Gastroesophageal sphincter (tissue), 4 donors: ENCODE results near the gene KAZN. TPM values are rescaled to one million over a fixed set of nuclear protein-coding genes. Genes with fewer than 3 reads are reported as not detected.

Source experiments
- ATAC-seq: fragments of 150-250 bp; one replicate; pipeline ENCODE4 v1.9.1; 2016; ENCODE audit warnings: mild to moderate bottlenecking, moderate library complexity
- H3K27ac ChIP-seq, 4 donors: fragments of 200-600 bp; sonication (generic) in 3 of 4; 1 replicate in 3 of 4; 2 replicates in 1 of 4; pipeline ENCODE4 v1.5.1; 2016 to 2019
- H3K27me3 ChIP-seq: fragments of 200-600 bp; sonication (generic); one replicate; pipeline ENCODE4 v1.5.1; 2019
- H3K36me3 ChIP-seq, 2 donors: fragments of 200-600 bp; sonication (generic); one replicate each; pipeline ENCODE4 v1.5.1; 2019; ENCODE audit warnings: control low read depth in 1 of 2
- H3K4me1 ChIP-seq, 3 donors: fragments of 200-600 bp; sonication (generic); 1 replicate in 2 of 3; 2 replicates in 1 of 3; pipeline ENCODE4 v1.5.1; 2016 to 2019; ENCODE audit warnings: control low read depth in 2 of 3
- H3K4me3 ChIP-seq, 2 donors: fragments of 200-600 bp; sonication (generic); one replicate each; pipeline ENCODE4 v1.5.1; 2019; ENCODE audit warnings: mild to moderate bottlenecking in 1 of 2, moderate library complexity in 1 of 2
- H3K9me3 ChIP-seq, 3 donors: fragments of 200-600 bp; sonication (generic); one replicate each; pipeline ENCODE4 v1.5.1; 2017 to 2019; ENCODE audit warnings: control low read depth in 2 of 3
- EP300 ChIP-seq: sonication (generic); formaldehyde crosslinking; IDR thresholded peaks from one replicate; pipeline ENCODE4 v1.6.1; 2017; ENCODE audit warnings: antibody characterized with exemption, mild to moderate bottlenecking
- POLR2A ChIP-seq, 2 donors: fragments of 450-650 bp; IDR thresholded peaks; one replicate each; pipeline ENCODE4 v1.6.1; 2017; ENCODE audit warnings: antibody characterized with exemption in 2 of 2, mild to moderate bottlenecking in 2 of 2, moderate library complexity in 1 of 2
- POLR2AphosphoS5 ChIP-seq: sonication (generic); formaldehyde crosslinking; IDR thresholded peaks from one replicate; pipeline ENCODE4 v1.6.1; 2017; ENCODE audit warnings: antibody characterized with exemption
- WGBS, 2 donors: methylation state at CpG; one replicate each; pipeline ENCODE4 v1.1.5; 2018; ENCODE audit warnings: low coverage in 1 of 2; 5-methylcytosine and 5-hydroxymethylcytosine counted together
- total RNA-seq, 4 donors: library from RNA; depleted of rRNA; stranded (reverse); fragments of >200 nt; gene quantifications; one replicate each; pipeline ENCODE4 v1.1.0, GENCODE V29; 2016
- TF ChIP-seq, protein P1 (sequence below), 4 experiments: fragments of 200-600 bp in 2 of 4; fragments of 450-650 bp in 2 of 4; sonication (generic) in 1 of 4; IDR thresholded peaks; one replicate each; pipeline ENCODE4 v1.5.1; 2017 to 2019; ENCODE audit warnings: antibody characterized with exemption in 4 of 4, mild to moderate bottlenecking in 2 of 4, moderate library complexity in 2 of 4

Gene KAZN
- total RNA-seq, 4 donors from 2014 or later = 6.5 to 16.6 (median 11.5) TPM

DNA sequence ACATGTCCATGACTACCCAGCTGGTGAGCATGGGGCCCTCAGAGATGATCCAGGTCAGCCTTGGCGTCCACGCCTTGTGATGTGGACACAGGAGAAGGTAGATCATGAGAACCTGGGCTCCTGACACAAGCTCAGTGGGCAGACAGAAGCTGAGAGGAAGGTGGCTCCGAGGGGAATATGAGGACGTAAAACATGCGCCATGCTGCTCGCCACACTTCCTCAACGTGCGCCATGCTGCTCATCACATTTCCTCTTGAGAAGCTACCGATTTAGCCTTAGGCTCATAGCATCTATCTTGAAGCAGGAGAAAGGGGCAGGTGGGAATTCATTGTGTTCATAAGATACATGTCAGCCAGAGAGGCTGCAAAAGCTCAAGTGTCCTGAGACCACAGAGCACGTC lies 176.9 kb downstream of the KAZN start:
- TF ChIP-seq, protein P1, sequence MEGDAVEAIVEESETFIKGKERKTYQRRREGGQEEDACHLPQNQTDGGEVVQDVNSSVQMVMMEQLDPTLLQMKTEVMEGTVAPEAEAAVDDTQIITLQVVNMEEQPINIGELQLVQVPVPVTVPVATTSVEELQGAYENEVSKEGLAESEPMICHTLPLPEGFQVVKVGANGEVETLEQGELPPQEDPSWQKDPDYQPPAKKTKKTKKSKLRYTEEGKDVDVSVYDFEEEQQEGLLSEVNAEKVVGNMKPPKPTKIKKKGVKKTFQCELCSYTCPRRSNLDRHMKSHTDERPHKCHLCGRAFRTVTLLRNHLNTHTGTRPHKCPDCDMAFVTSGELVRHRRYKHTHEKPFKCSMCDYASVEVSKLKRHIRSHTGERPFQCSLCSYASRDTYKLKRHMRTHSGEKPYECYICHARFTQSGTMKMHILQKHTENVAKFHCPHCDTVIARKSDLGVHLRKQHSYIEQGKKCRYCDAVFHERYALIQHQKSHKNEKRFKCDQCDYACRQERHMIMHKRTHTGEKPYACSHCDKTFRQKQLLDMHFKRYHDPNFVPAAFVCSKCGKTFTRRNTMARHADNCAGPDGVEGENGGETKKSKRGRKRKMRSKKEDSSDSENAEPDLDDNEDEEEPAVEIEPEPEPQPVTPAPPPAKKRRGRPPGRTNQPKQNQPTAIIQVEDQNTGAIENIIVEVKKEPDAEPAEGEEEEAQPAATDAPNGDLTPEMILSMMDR (IDR thresholded peaks at IDR 0.05) = no peak
- TF ChIP-seq POLR2AphosphoS5 (no peak), POLR2A (IDR thresholded peaks at IDR 0.05) (no peak)
- no peak for ATAC-seq
- H3K27me3 ChIP-seq = no peaks in the 10 kb centered on the region
- H3K9me3 ChIP-seq = no peaks in the 10 kb centered on the region
- H3K4me1 ChIP-seq = no peaks in the 10 kb centered on the region
- H3K36me3 ChIP-seq = no peaks in the 10 kb centered on the region
- no peak overlapping the region for H3K4me3 ChIP-seq
- H3K27ac ChIP-seq = no peak overlapping the region
- 83 to 93% methylated on average over 3 to 9 of the region's 10 CpGs for WGBS, 2 donors

DNA sequence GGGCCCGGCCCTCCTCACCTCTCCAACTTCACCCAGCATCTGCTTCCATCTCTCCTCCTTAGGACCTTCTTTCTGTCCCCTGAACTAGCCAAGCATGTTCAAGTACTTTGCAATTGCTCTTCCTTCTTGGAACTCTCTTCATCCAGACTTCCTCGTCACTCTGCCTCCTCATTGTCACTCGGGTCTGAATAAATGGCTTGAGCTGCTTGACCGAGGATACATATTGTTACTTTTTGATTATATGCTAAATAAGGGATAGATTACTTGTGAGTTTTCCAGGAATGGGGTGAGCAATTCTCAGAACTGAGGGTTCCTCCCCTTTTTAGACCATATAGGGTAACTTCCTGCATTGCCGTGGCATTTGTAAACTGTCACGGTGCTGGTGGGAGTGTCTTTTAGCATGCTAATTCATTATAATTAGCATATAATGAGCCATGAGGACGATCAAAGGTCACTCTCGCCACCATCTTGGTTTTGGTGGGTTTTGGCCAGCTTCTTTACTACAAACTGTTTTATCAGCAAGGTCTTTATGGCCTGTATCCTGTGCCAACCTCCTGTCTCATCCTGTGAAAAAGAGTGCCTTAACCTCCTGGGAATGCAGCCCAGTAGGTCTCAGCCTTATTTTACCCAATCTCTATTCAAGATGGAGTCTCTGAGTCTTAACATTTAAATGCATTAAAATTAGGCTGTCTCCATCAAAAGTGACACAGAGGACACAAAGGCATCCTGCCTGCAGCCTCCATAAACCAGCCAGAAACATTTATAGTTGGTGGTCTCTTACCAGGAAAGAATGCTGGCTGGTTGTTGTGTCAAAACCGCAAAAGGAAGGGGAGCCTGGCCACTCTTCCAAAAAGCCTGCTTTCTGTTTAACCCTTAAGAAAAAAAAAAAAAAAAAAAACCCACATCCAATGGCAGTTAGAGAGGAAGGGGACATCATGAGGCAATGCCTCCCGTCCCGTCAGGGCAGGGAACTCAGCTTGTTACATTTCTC lies 179.3 kb downstream of the KAZN start:
- H3K27ac ChIP-seq = no peak overlapping the region
- WGBS, 2 donors = 69 to 72% methylated on average over 9 to 10 of the region's 11 CpGs
- ATAC-seq = no peak
- H3K36me3 ChIP-seq = no peaks in the 10 kb centered on the region
- no peaks in the 10 kb centered on the region for H3K27me3 ChIP-seq
- H3K4me1 ChIP-seq = no peaks in the 10 kb centered on the region
- TF ChIP-seq EP300 (no peak), POLR2AphosphoS5 (no peak), POLR2A (IDR thresholded peaks at IDR 0.05) (no peak)
- TF ChIP-seq, protein P1 (IDR thresholded peaks at IDR 0.05) = no peak
- no peak overlapping the region for H3K4me3 ChIP-seq
- H3K9me3 ChIP-seq = no peaks in the 10 kb centered on the region

DNA sequence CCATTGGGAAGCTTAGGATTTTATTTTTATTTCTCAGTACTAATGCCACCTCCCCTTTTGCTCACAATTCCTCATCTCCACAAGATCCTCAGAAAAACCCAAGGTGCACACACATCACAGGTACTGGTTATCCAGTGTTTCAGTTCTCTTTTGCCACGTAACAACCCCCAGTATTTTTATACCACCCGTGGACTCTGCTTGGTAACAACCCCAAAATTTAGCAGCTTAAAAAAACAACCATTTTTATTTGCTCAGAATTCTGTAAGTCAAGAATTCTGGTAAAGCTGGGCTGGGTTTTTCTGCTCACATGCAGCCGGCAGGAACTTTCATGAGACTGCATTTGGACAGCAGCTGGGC lies 180.0 kb downstream of the KAZN start:
- Histone ChIP-seq H3K36me3 (no peaks in the 10 kb centered on the region), H3K27me3 (no peaks in the 10 kb centered on the region), H3K9me3 (no peaks in the 10 kb centered on the region), H3K4me1 (no peaks in the 10 kb centered on the region), H3K27ac (no peak overlapping the region), H3K4me3 (no peak overlapping the region)
- ATAC-seq = no peak
- 75 to 83% methylated on average over 3 of the region's 3 CpGs for WGBS, 2 donors
- TF ChIP-seq, protein P1 (IDR thresholded peaks at IDR 0.05) = no peak
- TF ChIP-seq EP300 = no peak
- no peak for TF ChIP-seq POLR2A (IDR thresholded peaks at IDR 0.05)
- TF ChIP-seq POLR2AphosphoS5 = no peak

- Histone ChIP-seq H3K27me3 (no peaks in the 10 kb centered on the region), H3K9me3 (no peaks in the 10 kb centered on the region), H3K4me3 (no peak overlapping the region), H3K27ac (no peak overlapping the region), H3K4me1 (no peaks in the 10 kb centered on the region), H3K36me3 (no peaks in the 10 kb centered on the region)
- no peak for ATAC-seq
- 45 to 75% methylated on average over 6 to 10 of the region's 12 CpGs for WGBS, 2 donors
- TF ChIP-seq POLR2A (IDR thresholded peaks at IDR 0.05) = no peak
- TF ChIP-seq, protein P1 (IDR thresholded peaks at IDR 0.05) = peak in 3 of 4 experiments; percentile 20 to 73 (median 35)
These were observed 180.7 kb downstream of the KAZN start for GRCh38 chr1:14778898-14779865.
